GM12874 (cell line): ENCODE measurements around the gene KSR2.

ENCODE experiments used
- CTCF ChIP-seq: IDR thresholded peaks from 2 replicates; pipeline ENCODE4 v1.5.1; 2011; ENCODE audit warnings: low read depth, mild to moderate bottlenecking, control low read depth, low read length, moderate library complexity; ENCODE audit not compliant: insufficient read depth

The KSR2 gene

GRCh38 chr12:118011377-118011776, 42.6 kb upstream of the KSR2 start:
- TF ChIP-seq CTCF: no peak

GRCh38 chr12:118010903-118011302, 42.1 kb upstream of the KSR2 start:
- no peak for TF ChIP-seq CTCF

- TF ChIP-seq CTCF: no peak
Observed at GRCh38 chr12:117998719-117999118, 29.9 kb upstream of the KSR2 start.

DNA sequence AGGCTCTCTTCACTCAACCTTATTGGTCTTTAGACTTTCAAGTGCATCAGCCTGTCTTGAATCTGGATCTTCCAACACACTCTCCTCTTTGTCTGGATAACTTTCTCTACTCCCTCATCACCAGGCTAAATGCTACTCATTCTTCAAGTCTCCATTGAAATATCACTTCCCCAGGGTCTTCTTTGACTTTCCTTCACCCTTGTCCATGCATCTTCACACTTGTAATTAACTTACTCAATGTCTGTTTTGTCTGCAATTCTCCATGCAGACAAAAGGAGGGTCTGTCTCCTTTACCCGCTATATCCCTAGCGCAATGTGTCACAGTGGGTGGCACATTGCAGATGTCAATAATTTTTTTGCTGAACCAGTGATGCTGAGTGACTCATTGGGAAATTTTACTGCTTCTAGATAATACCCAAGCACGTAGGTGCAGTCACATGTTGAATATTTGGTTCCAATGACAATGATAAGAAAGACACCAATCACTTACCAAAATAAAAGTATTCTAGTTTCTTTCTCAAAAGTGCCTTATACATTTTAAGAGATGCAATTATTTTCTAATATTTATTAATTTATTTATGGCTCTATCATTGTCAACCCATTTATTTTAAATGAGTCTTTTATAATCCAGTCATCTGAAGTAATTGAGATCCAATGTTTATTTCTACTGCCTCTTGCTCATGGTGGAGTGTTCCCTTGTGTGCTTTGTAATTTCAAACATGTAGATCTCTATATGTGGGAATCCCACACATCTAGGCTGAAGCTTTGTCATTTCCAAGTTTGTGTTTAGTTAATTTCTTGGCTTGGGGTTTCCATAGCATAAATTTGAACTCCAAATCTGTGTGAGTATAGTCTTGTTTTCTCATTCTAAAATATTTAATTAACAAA, 26.0 kb upstream of the KSR2 start:
- no peak for TF ChIP-seq CTCF

DNA sequence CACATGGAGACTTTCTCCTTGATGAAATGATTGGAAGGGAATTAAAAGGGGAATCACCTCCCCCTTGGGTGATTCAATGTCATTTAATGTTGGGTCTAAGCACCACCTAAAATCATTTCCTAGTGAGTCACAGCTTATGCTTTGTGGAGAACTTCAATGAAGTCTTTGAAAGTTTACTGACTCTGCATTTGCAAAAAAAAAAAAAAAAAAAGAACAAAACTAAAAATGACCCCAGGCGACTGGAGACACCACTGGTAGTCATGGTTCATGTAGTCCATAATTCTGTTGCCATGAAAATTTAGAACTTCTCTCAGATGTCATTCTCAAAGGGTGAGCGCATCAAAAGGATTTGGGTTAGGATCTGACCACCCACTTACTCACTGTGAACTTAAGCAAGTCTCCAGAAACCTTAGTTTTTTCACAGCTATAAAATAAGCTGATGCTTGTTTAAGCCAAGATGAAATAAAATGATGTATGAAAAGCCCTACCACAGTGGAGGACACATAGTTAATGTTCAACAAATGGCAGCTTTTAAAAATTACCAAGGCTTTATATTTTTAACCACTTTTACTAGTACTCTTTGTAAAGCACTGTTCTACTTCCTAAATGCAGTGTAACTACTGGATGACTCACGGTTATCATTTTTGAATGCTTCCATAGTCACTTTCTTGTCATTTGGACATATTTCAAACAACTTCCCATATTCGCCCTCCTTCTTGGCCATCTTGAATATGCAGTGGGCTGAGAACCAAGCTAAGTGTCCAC, 18.1 kb upstream of the KSR2 start:
- TF ChIP-seq CTCF: no peak

- no peak for TF ChIP-seq CTCF
Observed at GRCh38 chr12:117985182-117985581, 16.4 kb upstream of the KSR2 start.

- no peak for TF ChIP-seq CTCF
Observed at GRCh38 chr12:117981267-117981666, 12.5 kb upstream of the KSR2 start.
